ENCODE measurements around the gene EFL1. TPM values are rescaled to one million over a fixed set of nuclear protein-coding genes. Genes with fewer than 3 reads are reported as not detected.

EFL1 gene
- polyA plus RNA-seq, 1 of the 3 experiments (the other 2 are of a cell fraction), result 12.3 TPM

DNA sequence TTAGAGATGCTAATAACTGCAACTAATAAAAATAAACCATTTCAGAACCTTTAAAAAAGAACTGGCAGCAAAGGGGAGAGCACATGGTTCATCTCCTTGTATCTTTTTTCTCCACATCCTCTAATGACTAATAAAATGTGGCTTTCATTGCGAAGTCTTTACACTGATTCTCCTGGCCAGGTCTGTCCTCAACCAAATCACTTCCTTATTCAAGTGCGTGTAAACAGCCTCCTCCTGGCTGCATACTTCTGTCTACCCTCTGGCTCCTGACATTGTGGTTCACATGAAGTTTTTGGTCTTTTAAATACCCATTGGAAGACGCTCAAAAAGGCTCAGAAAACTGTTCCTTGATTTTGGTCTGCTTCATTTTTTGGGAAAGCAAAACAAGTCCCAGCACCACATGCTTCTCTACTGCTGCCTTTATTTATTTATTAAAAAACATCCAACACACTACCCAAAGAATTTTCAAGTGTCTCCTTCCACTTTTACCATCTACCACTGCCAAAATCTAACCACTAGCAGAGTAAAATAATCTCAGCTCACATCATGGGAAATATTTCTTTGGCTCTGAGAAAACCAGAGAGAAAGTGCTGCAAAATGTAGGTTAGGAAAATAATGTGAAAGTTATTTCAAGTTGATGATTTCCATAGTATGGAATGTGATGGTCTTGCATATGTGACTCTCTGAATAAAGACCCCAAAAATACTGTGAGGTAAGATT lies 85.1 kb downstream of the EFL1 start (continued):
- no peak for TF ChIP-seq REST (IDR thresholded peaks at IDR 0.05; ENCODE audit: low read depth, low read length)
- no peak; the same call in 1 of the 2 replicates for TF ChIP-seq MEF2A (IDR thresholded peaks at IDR 0.05; ENCODE audit: borderline replicate concordance, low read depth)
- TF ChIP-seq ELF1 (IDR thresholded peaks at IDR 0.05), result no peak
- TF ChIP-seq EP300 (IDR thresholded peaks at IDR 0.05; ENCODE audit: borderline replicate concordance in 1 of 2, low read depth in 1 of 2, low read length in 1 of 2), result no peak
- TF ChIP-seq, protein P1, sequence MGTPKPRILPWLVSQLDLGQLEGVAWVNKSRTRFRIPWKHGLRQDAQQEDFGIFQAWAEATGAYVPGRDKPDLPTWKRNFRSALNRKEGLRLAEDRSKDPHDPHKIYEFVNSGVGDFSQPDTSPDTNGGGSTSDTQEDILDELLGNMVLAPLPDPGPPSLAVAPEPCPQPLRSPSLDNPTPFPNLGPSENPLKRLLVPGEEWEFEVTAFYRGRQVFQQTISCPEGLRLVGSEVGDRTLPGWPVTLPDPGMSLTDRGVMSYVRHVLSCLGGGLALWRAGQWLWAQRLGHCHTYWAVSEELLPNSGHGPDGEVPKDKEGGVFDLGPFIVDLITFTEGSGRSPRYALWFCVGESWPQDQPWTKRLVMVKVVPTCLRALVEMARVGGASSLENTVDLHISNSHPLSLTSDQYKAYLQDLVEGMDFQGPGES (IDR thresholded peaks at IDR 0.05; ENCODE audit: low read depth, low read length), result no peak
- no peak for TF ChIP-seq RAD21 (IDR thresholded peaks at IDR 0.05; ENCODE audit: low read length)
- no peak for TF ChIP-seq JUND (IDR thresholded peaks at IDR 0.05)

- H3K4me3 ChIP-seq (ENCODE audit: low read depth in 2 of 2, low read length in 1 of 2), result no peak overlapping the region
- peak overlapping the region in 1 of 2 experiments; percentile 92; a peak in 2 of 4 replicates for H3K27ac ChIP-seq (ENCODE audit: low read depth in 2 of 2, low read length in 1 of 2)
- no peak overlapping the region for H3K9ac ChIP-seq
- 95% methylated on average over 2 of the region's 2 CpGs for WGBS (ENCODE audit: low lambda C conversion rate)
- TF ChIP-seq TCF12 (IDR thresholded peaks at IDR 0.05) (no peak), CTCF (IDR thresholded peaks at IDR 0.05) (peak; percentile 16; the same call in 1 of the 2 replicates), ELF1 (IDR thresholded peaks at IDR 0.05) (no peak)
- no peaks in the 10 kb centered on the region for H3K9me3 ChIP-seq
- no peak for DNase-seq
- no peaks in the 10 kb centered on the region for H3K27me3 ChIP-seq (ENCODE audit: insufficient read depth)
- H2AFZ ChIP-seq (ENCODE audit: low read depth), result no peak overlapping the region
- H3K36me3 ChIP-seq (replicated peaks in 1 of 2; ENCODE audit: control insufficient read depth in 1 of 2, insufficient read depth in 2 of 2, low read length in 1 of 2), result no peaks in the 10 kb centered on the region
- no peaks in the 10 kb centered on the region for H4K20me1 ChIP-seq (ENCODE audit: insufficient read depth)
- peaks cover 36% of the 10 kb centered on the region; the same call in 1 of the 2 replicates for H3K79me2 ChIP-seq (ENCODE audit: insufficient read depth)
- peaks cover 7 to 15% of the 10 kb centered on the region in 2 experiments for H3K4me1 ChIP-seq (ENCODE audit: control insufficient read depth in 1 of 2, insufficient read depth in 2 of 2, low read depth in 1 of 2, low read length in 1 of 2)
- H3K9me2 ChIP-seq, result no peaks in the 10 kb centered on the region
- peaks cover 27% of the 10 kb centered on the region for H3F3A ChIP-seq (replicated peaks; ENCODE audit: insufficient read depth)
- no peak overlapping the region for H3K4me2 ChIP-seq
- CTCF ChIA-PET, result interaction anchor here (0.9 to 1.8 kb wide), 3 partner anchors 15 to 134 kb away, joined by 3 to 7 read pairs (median 5); no protein-coding TSS in a partner anchor
- POLR2A ChIA-PET, result no interaction called here
Measured at GRCh38 chr15:82176542-82176941, 86.0 kb downstream of the EFL1 start.
